Epithelial cell of prostate (primary cell): ENCODE data around the gene ZNF593OS.

ENCODE experiments used
- DNase-seq: peaks from one replicate; pipeline ENCODE4 v3.0.0-alpha.2; 2011; ENCODE audit warnings: low read depth, low spot score
- H3K27ac ChIP-seq: fragments of 450-650 bp; 2 replicates; pipeline ENCODE4 v1.5.1; 2017; ENCODE audit warnings: mild to moderate bottlenecking

ZNF593OS gene

GRCh38 chr1:26160527-26161414 lies 10.9 kb downstream of the ZNF593OS start:
- no peak for DNase-seq
- H3K27ac ChIP-seq = no peak overlapping the region

- no peak overlapping the region for H3K27ac ChIP-seq
- no peak for DNase-seq
Measured at GRCh38 chr1:26159743-26160039, 11.9 kb downstream of the ZNF593OS start.

- DNase-seq = no peak
- H3K27ac ChIP-seq = no peak within 1 kb of the TSS
Measured at GRCh38 chr1:26158908-26159742, 12.5 kb downstream of the ZNF593OS start, which contains the start of gene FAM110D. Gene FAM110D, plus strand, starts transcription at chr1:26159079. Its CDS starts 2,213 bp downstream, at chr1:26161292.

- no peak overlapping the region for H3K27ac ChIP-seq
- DNase-seq = no peak
Measured at GRCh38 chr1:26158271-26158907, 13.2 kb downstream of the ZNF593OS start.

- no peak for DNase-seq
- no peak overlapping the region for H3K27ac ChIP-seq
Measured at GRCh38 chr1:26156285-26157038, 15.2 kb downstream of the ZNF593OS start.

GRCh38 chr1:26155370-26156284 lies 16.0 kb downstream of the ZNF593OS start:
- DNase-seq = no peak

GRCh38 chr1:26154750-26155149 lies 16.9 kb downstream of the ZNF593OS start:
- DNase-seq = no peak
- no peak overlapping the region for H3K27ac ChIP-seq

More at GRCh38 chr1:26155370-26156284, 16.0 kb downstream of the ZNF593OS start:
- no peak overlapping the region for H3K27ac ChIP-seq

GRCh38 chr1:26153966-26154532 lies 17.6 kb downstream of the ZNF593OS start:
- no peak for DNase-seq
- no peak overlapping the region for H3K27ac ChIP-seq

GRCh38 chr1:26148887-26149286 lies 22.7 kb downstream of the ZNF593OS start:
- DNase-seq = no peak
- H3K27ac ChIP-seq = no peak overlapping the region

GRCh38 chr1:26145960-26146294 lies 25.7 kb downstream of the ZNF593OS start:
- no peak overlapping the region for H3K27ac ChIP-seq
- DNase-seq = no peak

GRCh38 chr1:26145041-26145959 lies 26.3 kb downstream of the ZNF593OS start:
- no peak for DNase-seq

GRCh38 chr1:26142159-26142558 lies 29.5 kb downstream of the ZNF593OS start:
- no peak overlapping the region for H3K27ac ChIP-seq
- DNase-seq = no peak

More at GRCh38 chr1:26145041-26145959, 26.3 kb downstream of the ZNF593OS start:
- H3K27ac ChIP-seq = no peak overlapping the region

- no peak for DNase-seq
- no peak overlapping the region for H3K27ac ChIP-seq
Measured at GRCh38 chr1:26138974-26139558, 32.6 kb downstream of the ZNF593OS start.

- no peak overlapping the region for H3K27ac ChIP-seq
- DNase-seq = no peak
Measured at GRCh38 chr1:26134466-26134865, 37.2 kb downstream of the ZNF593OS start.

- no peak for DNase-seq
- H3K27ac ChIP-seq = no peak overlapping the region
Measured at GRCh38 chr1:26132834-26133167, 38.8 kb downstream of the ZNF593OS start.

GRCh38 chr1:26132128-26132833 lies 39.4 kb downstream of the ZNF593OS start:
- no peak overlapping the region for H3K27ac ChIP-seq
- DNase-seq = no peak

GRCh38 chr1:26130695-26131094 lies 40.9 kb downstream of the ZNF593OS start:
- H3K27ac ChIP-seq = no peak overlapping the region
- no peak for DNase-seq
